ENCODE data around the gene RAB6B. TPM values are rescaled to one million over a fixed set of nuclear protein-coding genes. Genes with fewer than 3 reads are reported as not detected.

RAB6B gene
- total and polyA plus RNA-seq, 2 experiments from 2014 or later, result 1.2 to 3.9 TPM

GRCh38 chr3:133883641-133884040 is 12.0 kb downstream of the RAB6B start (continued):
- no peak for TF ChIP-seq ZNF114 (CRISPR knock-in tag; IDR thresholded peaks at IDR 0.05)
- TF ChIP-seq EZH2 (IDR thresholded peaks at IDR 0.05; ENCODE audit: low read depth, unreplicated experiment), result no peak
- TF ChIP-seq ZNF331 (CRISPR knock-in tag; IDR thresholded peaks at IDR 0.05; ENCODE audit: low read depth), result no peak
- TF ChIP-seq EZH2phosphoT487 (IDR thresholded peaks at IDR 0.05; ENCODE audit: unreplicated experiment), result no peak
- no peak for TF ChIP-seq CTCF (conservative IDR thresholded peaks at IDR 0.05; ENCODE audit: low read depth in 2 of 2)
- no peak for TF ChIP-seq POLR2AphosphoS5 (IDR thresholded peaks at IDR 0.05; ENCODE audit: low read depth)
- no peak for TF ChIP-seq JUNB (IDR thresholded peaks at IDR 0.05; ENCODE audit: unreplicated experiment)
- no peak for TF ChIP-seq CREB1 (CRISPR knock-in tag; IDR thresholded peaks at IDR 0.05; ENCODE audit: low read depth)
- no peak for TF ChIP-seq NANOG (IDR thresholded peaks at IDR 0.05; ENCODE audit: borderline replicate concordance)

- no peak for ATAC-seq
- TF ChIP-seq CREB1 (CRISPR knock-in tag; IDR thresholded peaks at IDR 0.05; ENCODE audit: low read depth) (no peak), EZH2 (IDR thresholded peaks at IDR 0.05; ENCODE audit: low read depth, unreplicated experiment) (no peak), ZNF114 (CRISPR knock-in tag; IDR thresholded peaks at IDR 0.05) (no peak), POLR2AphosphoS5 (IDR thresholded peaks at IDR 0.05; ENCODE audit: low read depth) (no peak), STAT1 (IDR thresholded peaks at IDR 0.05; ENCODE audit: unreplicated experiment) (no peak), JUNB (IDR thresholded peaks at IDR 0.05; ENCODE audit: unreplicated experiment) (no peak), ETS1 (IDR thresholded peaks at IDR 0.05) (no peak), REST (IDR thresholded peaks at IDR 0.05; ENCODE audit: unreplicated experiment) (no peak), CTCF (conservative IDR thresholded peaks at IDR 0.05; ENCODE audit: low read depth in 2 of 2) (no peak), ZNF331 (CRISPR knock-in tag; IDR thresholded peaks at IDR 0.05; ENCODE audit: low read depth) (no peak)
Measured at GRCh38 chr3:133882986-133883586, 12.6 kb downstream of the RAB6B start.

More at GRCh38 chr3:133882986-133883586, 12.6 kb downstream of the RAB6B start:
- Histone ChIP-seq H3K79me2 (replicated peaks; ENCODE audit: insufficient read depth) (no peaks in the 10 kb centered on the region), H3K27ac (ENCODE audit: low read depth) (no peak overlapping the region), H3K27me3 (ENCODE audit: insufficient read depth) (no peaks in the 10 kb centered on the region), H3K36me3 (ENCODE audit: insufficient read depth) (no peaks in the 10 kb centered on the region), H3K4me1 (ENCODE audit: insufficient read depth) (0 out of 2 replicates have a peak, but pooled peaks cover 6% of the 10 kb centered on the region), H2AFZ (no peak overlapping the region), H3F3A (replicated peaks; ENCODE audit: low read depth) (no peaks in the 10 kb centered on the region), H4K20me1 (replicated peaks; ENCODE audit: insufficient read depth) (no peaks in the 10 kb centered on the region), H3K4me3 (no peak overlapping the region), H3K4me2 (no peak overlapping the region), H3K9me2 (ENCODE audit: insufficient read depth) (no peaks in the 10 kb centered on the region)
- Mint-ChIP-seq H3K27ac (no peak overlapping the region), H3K4me1 (peaks cover 6% of the 10 kb centered on the region; the same call in 2 of the 3 replicates), H3K36me3 (ENCODE audit: low read depth) (peaks cover 5% of the 10 kb centered on the region; the same call in 1 of the 3 replicates), H3K9me3 (peaks cover 2% of the 10 kb centered on the region; the same call in 1 of the 3 replicates), H3K4me3 (no peak overlapping the region), H3K27me3 (ENCODE audit: insufficient read depth, low read depth, poor library complexity) (peaks cover 2% of the 10 kb centered on the region)
- DNase-seq (ENCODE audit: low spot score), result no peak
